Retinal pigment epithelial cell (primary cell): Measurements from ENCODE around the gene PARVB.

Source experiments
- DNase-seq: peaks from one replicate; pipeline ENCODE4 v3.0.0-alpha.2; 2010; ENCODE audit warnings: low read depth
- H3K4me3 ChIP-seq: 2 replicates; pipeline ENCODE4 v1.5.1; 2011; ENCODE audit warnings: mild to moderate bottlenecking, low read length, control low read depth, moderate library complexity
- CTCF ChIP-seq: conservative IDR thresholded peaks from 2 replicates; pipeline ENCODE4 v1.5.1; 2011; ENCODE audit warnings: low read depth, low read length, control low read depth, inconsistent platforms

Gene PARVB

GRCh38 chr22:44024288-44024921, at the start of gene PARVB:
PARVB (plus strand) TSS chr22:44024302; CDS start chr22:44024340, 38 bp downstream.
- peak within 1 kb of the TSS; percentile 57 for H3K4me3 ChIP-seq
- no peak for DNase-seq
- no peak for TF ChIP-seq CTCF

GRCh38 chr22:43975041-43975440, 49.1 kb upstream of the PARVB start:
- no peak overlapping the region for H3K4me3 ChIP-seq
- no peak for DNase-seq
- no peak for TF ChIP-seq CTCF

GRCh38 chr22:43976861-43977795, 47.0 kb upstream of the PARVB start:
- no peak for DNase-seq
- TF ChIP-seq CTCF = no peak
- no peak overlapping the region for H3K4me3 ChIP-seq

GRCh38 chr22:43978558-43978957, 45.5 kb upstream of the PARVB start:
- no peak for TF ChIP-seq CTCF
- DNase-seq = no peak
- no peak overlapping the region for H3K4me3 ChIP-seq

- H3K4me3 ChIP-seq = no peak overlapping the region
- TF ChIP-seq CTCF = no peak
- DNase-seq = no peak
Measured at GRCh38 chr22:43980579-43980978, 43.5 kb upstream of the PARVB start.

GRCh38 chr22:43980996-43981395, 43.1 kb upstream of the PARVB start:
- no peak for DNase-seq
- no peak overlapping the region for H3K4me3 ChIP-seq
- no peak for TF ChIP-seq CTCF
